HFF-Myc (cell line): Measurements from ENCODE around the gene AVPR2.

Source experiments
- DNase-seq: peaks from one replicate; pipeline ENCODE4 v3.0.0-alpha.2; 2011; ENCODE audit warnings: low read depth; ENCODE audit errors: extremely low read depth
- H3K4me3 ChIP-seq: replicated peaks from 2 replicates; pipeline ENCODE4 v1.5.1; 2011; ENCODE audit warnings: low read depth, mild to moderate bottlenecking, control low read depth, low read length
- TF ChIP-seq, protein P1 (sequence below): IDR thresholded peaks from 2 replicates; pipeline ENCODE4 v1.5.1; 2012; ENCODE audit warnings: mild to moderate bottlenecking, low read depth, low read length, control low read depth; ENCODE audit errors: missing control alignments

Gene AVPR2

GRCh38 chrX:153921511-153922446 lies 17.3 kb downstream of the AVPR2 start:
- no peak overlapping the region for H3K4me3 ChIP-seq
- TF ChIP-seq, protein P1, sequence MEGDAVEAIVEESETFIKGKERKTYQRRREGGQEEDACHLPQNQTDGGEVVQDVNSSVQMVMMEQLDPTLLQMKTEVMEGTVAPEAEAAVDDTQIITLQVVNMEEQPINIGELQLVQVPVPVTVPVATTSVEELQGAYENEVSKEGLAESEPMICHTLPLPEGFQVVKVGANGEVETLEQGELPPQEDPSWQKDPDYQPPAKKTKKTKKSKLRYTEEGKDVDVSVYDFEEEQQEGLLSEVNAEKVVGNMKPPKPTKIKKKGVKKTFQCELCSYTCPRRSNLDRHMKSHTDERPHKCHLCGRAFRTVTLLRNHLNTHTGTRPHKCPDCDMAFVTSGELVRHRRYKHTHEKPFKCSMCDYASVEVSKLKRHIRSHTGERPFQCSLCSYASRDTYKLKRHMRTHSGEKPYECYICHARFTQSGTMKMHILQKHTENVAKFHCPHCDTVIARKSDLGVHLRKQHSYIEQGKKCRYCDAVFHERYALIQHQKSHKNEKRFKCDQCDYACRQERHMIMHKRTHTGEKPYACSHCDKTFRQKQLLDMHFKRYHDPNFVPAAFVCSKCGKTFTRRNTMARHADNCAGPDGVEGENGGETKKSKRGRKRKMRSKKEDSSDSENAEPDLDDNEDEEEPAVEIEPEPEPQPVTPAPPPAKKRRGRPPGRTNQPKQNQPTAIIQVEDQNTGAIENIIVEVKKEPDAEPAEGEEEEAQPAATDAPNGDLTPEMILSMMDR: no peak
- DNase-seq: no peak

- DNase-seq: no peak
- no peak overlapping the region for H3K4me3 ChIP-seq
These were observed 18.7 kb downstream of the AVPR2 start for GRCh38 chrX:153922932-153923857.

DNA sequence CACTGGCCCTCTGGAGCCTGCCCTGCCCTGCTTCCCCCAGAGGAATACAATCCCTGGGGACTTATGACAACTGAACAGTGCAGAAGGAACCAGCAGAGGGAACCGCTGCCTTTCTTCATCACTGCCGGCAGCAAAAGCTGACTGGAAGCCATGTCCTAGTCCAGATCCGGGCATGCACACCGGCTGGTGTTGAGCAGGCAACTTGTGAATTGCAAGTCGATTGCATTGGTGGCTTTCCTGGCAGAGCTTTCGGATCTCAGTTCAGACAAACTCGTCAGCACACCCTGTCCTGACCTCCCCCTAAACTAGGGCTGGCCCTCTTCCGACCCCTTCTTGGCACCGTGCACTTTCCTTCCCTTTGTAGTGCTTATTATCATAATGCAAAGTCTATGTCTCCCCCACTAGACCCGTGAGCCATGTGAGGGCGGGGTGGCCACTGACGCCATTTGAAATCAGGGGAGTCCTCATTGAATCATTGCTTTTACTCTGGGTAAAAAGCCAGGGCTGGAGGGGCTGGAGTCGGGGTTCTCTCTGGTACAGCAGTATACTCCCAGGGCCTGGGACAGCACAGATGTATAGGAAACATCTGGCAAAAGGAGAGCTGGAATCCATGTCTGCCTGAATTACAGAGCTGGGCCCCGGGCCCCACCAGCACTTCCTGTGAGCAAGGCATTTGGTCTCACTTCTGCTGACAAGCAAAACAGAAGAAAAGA lies 19.8 kb downstream of the AVPR2 start:
- no peak for DNase-seq
- TF ChIP-seq, protein P1: no peak
- no peak overlapping the region for H3K4me3 ChIP-seq

More at GRCh38 chrX:153922932-153923857, 18.7 kb downstream of the AVPR2 start:
- TF ChIP-seq, protein P1: peak; percentile 43

- H3K4me3 ChIP-seq: no peak overlapping the region
- TF ChIP-seq, protein P1: no peak
These were observed 20.9 kb downstream of the AVPR2 start for GRCh38 chrX:153925387-153925738.

GRCh38 chrX:153925739-153926551 lies 21.5 kb downstream of the AVPR2 start, which contains the start of gene ARHGAP4:
Gene ARHGAP4, minus strand, starts transcription at chrX:153926264. Its CDS starts 62 bp downstream, at chrX:153926202.
- H3K4me3 ChIP-seq: peak within 1 kb of the TSS; percentile 48
- no peak for DNase-seq
- TF ChIP-seq, protein P1: no peak

More at GRCh38 chrX:153925387-153925738, 20.9 kb downstream of the AVPR2 start:
- DNase-seq: no peak
